ENCODE results near the gene DCC. TPM values are rescaled to one million over a fixed set of nuclear protein-coding genes. Genes with fewer than 3 reads are reported as not detected.

DCC gene
- total and polyA plus RNA-seq, 2 of the 8 experiments (the other 6 are each of a cell fraction or from before 2014, with no cell fraction given), result 0.14 to 1.4 TPM

- Histone ChIP-seq H4K8ac (ENCODE audit: extremely low read depth, insufficient read depth, low read length) (no peak overlapping the region), H3K23me2 (ENCODE audit: low read depth, low read length) (no peaks in the 10 kb centered on the region), H3K4ac (replicated peaks; ENCODE audit: insufficient read length, low read depth, low read length) (no peak overlapping the region), H3K9ac (replicated peaks in 1 of 4; ENCODE audit: extremely low read depth in 1 of 4, low read depth in 3 of 4, low read length in 3 of 4) (no peak overlapping the region), H3K9me3 (ENCODE audit: insufficient read depth in 2 of 2, low read depth in 1 of 2, low read length in 1 of 2) (no peaks in the 10 kb centered on the region), H3K27me3 (replicated peaks in 1 of 4; ENCODE audit: control insufficient read depth in 3 of 4, extremely low read depth in 1 of 4, insufficient read depth in 3 of 4, low read length in 3 of 4) (no peaks in the 10 kb centered on the region), H3K27ac (ENCODE audit: low read depth, low read length) (no peak overlapping the region), H3K4me3 (ENCODE audit: extremely low read depth in 1 of 4, insufficient read depth in 2 of 4, low read depth in 3 of 4, low read length in 4 of 4) (no peak overlapping the region), H2BK20ac (ENCODE audit: low read length) (no peak overlapping the region), H3K4me1 (replicated peaks in 1 of 4; ENCODE audit: control insufficient read depth in 3 of 4, insufficient read depth in 4 of 4, low read length in 3 of 4) (no peaks in the 10 kb centered on the region), H2AFZ (ENCODE audit: low read length) (no peak overlapping the region), H2BK120ac (replicated peaks; ENCODE audit: low read depth, low read length) (no peak overlapping the region), H4K20me1 (replicated peaks in 1 of 2; ENCODE audit: control insufficient read depth in 1 of 2, insufficient read depth in 2 of 2, low read length in 2 of 2) (no peaks in the 10 kb centered on the region), H3K79me1 (ENCODE audit: low read depth, low read length) (no peaks in the 10 kb centered on the region), H3K79me2 (ENCODE audit: control insufficient read depth in 1 of 2, insufficient read depth in 2 of 2, low read length in 2 of 2) (no peaks in the 10 kb centered on the region), H4K5ac (ENCODE audit: insufficient read length, low read depth, low read length) (no peak overlapping the region), H3K36me3 (ENCODE audit: control insufficient read depth in 2 of 4, insufficient read depth in 4 of 4, low read length in 3 of 4) (no peaks in the 10 kb centered on the region), H2AK5ac (ENCODE audit: low read depth, low read length) (no peak overlapping the region), H2BK5ac (ENCODE audit: low read depth, low read length) (no peak overlapping the region), H3K4me2 (ENCODE audit: insufficient read depth in 1 of 2, low read depth in 2 of 2, low read length in 2 of 2) (no peak overlapping the region), H3K23ac (ENCODE audit: insufficient read length) (no peak overlapping the region), H4K91ac (replicated peaks; ENCODE audit: insufficient read length, low read length) (no peak overlapping the region), H3K18ac (ENCODE audit: extremely low read depth, low read length) (no peak overlapping the region), H2BK12ac (ENCODE audit: low read depth, low read length) (no peak overlapping the region), H3K56ac (replicated peaks; ENCODE audit: insufficient read length, low read depth, low read length) (no peak overlapping the region), H2BK15ac (ENCODE audit: low read length) (no peak overlapping the region), H3K14ac (ENCODE audit: insufficient read length) (no peak overlapping the region)
- WGBS, 2 experiments (ENCODE audit: extremely low coverage in 1 of 2, insufficient coverage in 1 of 2, insufficient read length in 1 of 2, insufficient replicate concordance in 2 of 2, low coverage in 1 of 2, low lambda C conversion rate in 2 of 2, missing lambda C conversion rate in 1 of 2), result 90% methylated on average over 9 of the region's 9 CpGs; no CpG with 5 or more reads in 1 of the 2 experiments
- TF ChIP-seq USF2 (IDR thresholded peaks at IDR 0.05; ENCODE audit: low read length), result no peak
- no peak for TF ChIP-seq POLR2AphosphoS5 (IDR thresholded peaks at IDR 0.05; ENCODE audit: low read depth, low read length)
- TF ChIP-seq CEBPB (IDR thresholded peaks at IDR 0.05; ENCODE audit: low read depth, low read length), result no peak
- TF ChIP-seq SUZ12 (IDR thresholded peaks at IDR 0.05; ENCODE audit: low read length), result no peak
- no peak for TF ChIP-seq POU5F1 (IDR thresholded peaks at IDR 0.05; ENCODE audit: low read depth, low read length)
- TF ChIP-seq MAFK (IDR thresholded peaks at IDR 0.05; ENCODE audit: low read depth, low read length), result no peak
- TF ChIP-seq JUND (IDR thresholded peaks at IDR 0.05; ENCODE audit: low read length), result no peak
- no peak for TF ChIP-seq CBX5 (IDR thresholded peaks at IDR 0.05; ENCODE audit: low read depth, low read length)
- FAIRE-seq (no peak), DNase-seq (ENCODE audit: low read depth in 1 of 2, low spot score in 2 of 2) (no peak)
- ChIA-PET POLR2A (ENCODE audit: partially characterized antibody) (no interaction called here), CTCF (ENCODE audit: partially characterized antibody) (interaction anchor here (0.8 kb wide), 1 partner anchor 9 kb away, joined by 3 read pairs; no protein-coding TSS in a partner anchor)
These were observed 567.7 kb downstream of the DCC start for GRCh38 chr18:52907543-52908308.

All from H1 (cell line).